ENCODE results near the gene GJC2.

DNA sequence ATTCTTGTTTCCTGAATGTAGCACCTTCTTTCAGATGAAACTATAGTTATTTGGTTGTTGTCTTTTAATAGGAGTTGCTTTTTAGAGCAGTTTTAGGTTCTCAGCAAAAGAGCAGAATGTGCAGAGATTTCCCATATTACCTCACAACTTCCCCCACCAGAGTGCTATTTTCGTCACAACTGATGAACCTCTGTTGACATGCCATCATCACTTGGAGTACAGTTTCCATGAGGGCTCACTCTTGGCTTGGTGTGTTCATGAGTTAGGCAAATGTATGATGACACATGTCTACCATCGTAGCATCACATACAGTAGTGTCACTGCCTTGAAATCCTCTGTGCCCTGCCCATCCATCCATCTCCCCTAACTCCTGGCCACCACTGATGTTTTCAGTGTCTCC lies 19.6 kb downstream of the GJC2 start:
- TF ChIP-seq, protein P1, sequence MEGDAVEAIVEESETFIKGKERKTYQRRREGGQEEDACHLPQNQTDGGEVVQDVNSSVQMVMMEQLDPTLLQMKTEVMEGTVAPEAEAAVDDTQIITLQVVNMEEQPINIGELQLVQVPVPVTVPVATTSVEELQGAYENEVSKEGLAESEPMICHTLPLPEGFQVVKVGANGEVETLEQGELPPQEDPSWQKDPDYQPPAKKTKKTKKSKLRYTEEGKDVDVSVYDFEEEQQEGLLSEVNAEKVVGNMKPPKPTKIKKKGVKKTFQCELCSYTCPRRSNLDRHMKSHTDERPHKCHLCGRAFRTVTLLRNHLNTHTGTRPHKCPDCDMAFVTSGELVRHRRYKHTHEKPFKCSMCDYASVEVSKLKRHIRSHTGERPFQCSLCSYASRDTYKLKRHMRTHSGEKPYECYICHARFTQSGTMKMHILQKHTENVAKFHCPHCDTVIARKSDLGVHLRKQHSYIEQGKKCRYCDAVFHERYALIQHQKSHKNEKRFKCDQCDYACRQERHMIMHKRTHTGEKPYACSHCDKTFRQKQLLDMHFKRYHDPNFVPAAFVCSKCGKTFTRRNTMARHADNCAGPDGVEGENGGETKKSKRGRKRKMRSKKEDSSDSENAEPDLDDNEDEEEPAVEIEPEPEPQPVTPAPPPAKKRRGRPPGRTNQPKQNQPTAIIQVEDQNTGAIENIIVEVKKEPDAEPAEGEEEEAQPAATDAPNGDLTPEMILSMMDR (conservative IDR thresholded peaks at IDR 0.05; ENCODE audit: low read length) = no peak
- no peak for TF ChIP-seq EZH2phosphoT487 (IDR thresholded peaks at IDR 0.05; ENCODE audit: borderline replicate concordance)
